ENCODE measurements around the gene MRPS7. TPM values are rescaled to one million over a fixed set of nuclear protein-coding genes. Genes with fewer than 3 reads are reported as not detected.
A peak's percentile ranks its signal among the peaks of the same experiment; 100 is the strongest.
"Not testable (repeated sequence)": the region's sequence is repeated elsewhere in the genome, so short reads cannot be mapped to it uniquely, and the experiment has no call there.

Gene MRPS7
- total and polyA plus RNA-seq, 2 donors (not counting 1 experiment from before 2014, with no cell fraction given): 25.1 to 42.6 TPM

GRCh38 chr17:75289832-75290337 lies 28.2 kb downstream of the MRPS7 start:
- ATAC-seq (ENCODE audit: low read depth): peak; percentile 26
- DNase-seq: peak; percentile 88
- H3K4me3 Mint-ChIP-seq: peak overlapping the region; percentile 98
- Histone ChIP-seq H2AFZ (ENCODE audit: insufficient read depth, low read depth, low read length, poor library complexity, severe bottlenecking) (peak overlapping the region; percentile 95), H3K4me1 (ENCODE audit: control insufficient read depth in 2 of 2, insufficient read depth in 2 of 2, low read length in 2 of 2) (peaks cover 29 to 50% of the 10 kb centered on the region in 2 donors), H3K4me3 (ENCODE audit: control extremely low read depth in 1 of 5, extremely low read depth in 1 of 5, insufficient read depth in 1 of 5, low read depth in 2 of 5, low read length in 4 of 5) (peak overlapping the region; percentile 77 to 88 (median 85)), H3K9ac (ENCODE audit: low read length) (peak overlapping the region; percentile 93), H3K27me3 (replicated peaks in 1 of 4; ENCODE audit: control extremely low read depth in 1 of 4, control insufficient read depth in 3 of 4, insufficient read depth in 4 of 4, low read length in 3 of 4) (no peaks in the 10 kb centered on the region), H4K20me1 (ENCODE audit: control insufficient read depth, insufficient read depth, low read length, poor library complexity, severe bottlenecking) (no peaks in the 10 kb centered on the region), H3K9me3 (ENCODE audit: control extremely low read depth in 1 of 3, control insufficient read depth in 2 of 3, insufficient read depth in 1 of 3, low read length in 2 of 3) (no peaks in the 10 kb centered on the region), H3K4me2 (replicated peaks; ENCODE audit: low read depth, low read length, poor library complexity, severe bottlenecking) (peak overlapping the region; percentile 100), H3K79me2 (ENCODE audit: control insufficient read depth, insufficient read depth, low read length) (peaks cover 38% of the 10 kb centered on the region), H3K27ac (ENCODE audit: low read length in 2 of 2) (peak overlapping the region; percentile 90 to 98), H3K36me3 (replicated peaks in 1 of 2; ENCODE audit: control extremely low read depth in 1 of 2, control insufficient read depth in 1 of 2, extremely low read depth in 1 of 2, insufficient read depth in 2 of 2, low read length in 1 of 2) (peaks cover 1 to 21% of the 10 kb centered on the region in 2 experiments)
- peak overlapping the region; percentile 100 for H3K27ac Mint-ChIP-seq
- intact Hi-C loops (cut with micrococcal nuclease): loop anchor here (1.0 to 10.0 kb wide), 12 partner anchors 7 to 375 kb away; partner anchors contain the start of genes GGA3, GRB2, LLGL2 and MIF4GD
- TF ChIP-seq EZH2 (IDR thresholded peaks at IDR 0.05; ENCODE audit: borderline replicate concordance, insufficient read depth, low read depth, low read length, poor library complexity, severe bottlenecking): no peak
- TF ChIP-seq, protein P1, sequence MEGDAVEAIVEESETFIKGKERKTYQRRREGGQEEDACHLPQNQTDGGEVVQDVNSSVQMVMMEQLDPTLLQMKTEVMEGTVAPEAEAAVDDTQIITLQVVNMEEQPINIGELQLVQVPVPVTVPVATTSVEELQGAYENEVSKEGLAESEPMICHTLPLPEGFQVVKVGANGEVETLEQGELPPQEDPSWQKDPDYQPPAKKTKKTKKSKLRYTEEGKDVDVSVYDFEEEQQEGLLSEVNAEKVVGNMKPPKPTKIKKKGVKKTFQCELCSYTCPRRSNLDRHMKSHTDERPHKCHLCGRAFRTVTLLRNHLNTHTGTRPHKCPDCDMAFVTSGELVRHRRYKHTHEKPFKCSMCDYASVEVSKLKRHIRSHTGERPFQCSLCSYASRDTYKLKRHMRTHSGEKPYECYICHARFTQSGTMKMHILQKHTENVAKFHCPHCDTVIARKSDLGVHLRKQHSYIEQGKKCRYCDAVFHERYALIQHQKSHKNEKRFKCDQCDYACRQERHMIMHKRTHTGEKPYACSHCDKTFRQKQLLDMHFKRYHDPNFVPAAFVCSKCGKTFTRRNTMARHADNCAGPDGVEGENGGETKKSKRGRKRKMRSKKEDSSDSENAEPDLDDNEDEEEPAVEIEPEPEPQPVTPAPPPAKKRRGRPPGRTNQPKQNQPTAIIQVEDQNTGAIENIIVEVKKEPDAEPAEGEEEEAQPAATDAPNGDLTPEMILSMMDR (IDR thresholded peaks at IDR 0.05): peak; percentile 78
- 17% methylated on average over 7 of the region's 26 CpGs for WGBS (ENCODE audit: insufficient coverage)
- H3K4me1 Mint-ChIP-seq: peaks cover 42% of the 10 kb centered on the region
- H3K27me3 Mint-ChIP-seq: no peaks in the 10 kb centered on the region
- ChIA-PET CTCF (interaction anchor here (0.8 to 5.2 kb wide), 45 partner anchors 8 to 332 kb away, joined by 3 to 79 read pairs (median 5); partner anchors contain the start of genes GGA3, GRB2, MIF4GD and MRPS7), POLR2A (interaction anchor here (0.6 to 2.8 kb wide), 23 partner anchors 8 to 226 kb away, joined by 3 to 25 read pairs (median 6); partner anchors contain the start of genes GGA3, GRB2, MIF4GD and MRPS7)
- no peaks in the 10 kb centered on the region for H3K9me3 Mint-ChIP-seq (ENCODE audit: insufficient read depth)

GRCh38 chr17:75292810-75293448 lies 31.2 kb downstream of the MRPS7 start:
- ChIA-PET CTCF (interaction anchor here (0.6 to 5.2 kb wide), 10 partner anchors 19 to 397 kb away, joined by 3 to 79 read pairs (median 4); no protein-coding TSS in a partner anchor), POLR2A (interaction anchor here (0.6 to 0.9 kb wide), 4 partner anchors 30 to 144 kb away, joined by 4 to 13 read pairs (median 8); partner anchors contain the start of gene GRB2)
- not testable (repeated sequence) for DNase-seq; H3K4me3 ChIP-seq (ENCODE audit: control extremely low read depth in 1 of 5, extremely low read depth in 1 of 5, insufficient read depth in 1 of 5, low read depth in 2 of 5, low read length in 4 of 5); H3K4me2 ChIP-seq (replicated peaks; ENCODE audit: low read depth, low read length, poor library complexity, severe bottlenecking); H3K27me3 ChIP-seq (replicated peaks in 1 of 4; ENCODE audit: control extremely low read depth in 1 of 4, control insufficient read depth in 3 of 4, insufficient read depth in 4 of 4, low read length in 3 of 4); H2AFZ ChIP-seq (ENCODE audit: insufficient read depth, low read depth, low read length, poor library complexity, severe bottlenecking); H3K4me3 Mint-ChIP-seq; H3K9me3 ChIP-seq (ENCODE audit: control extremely low read depth in 1 of 3, control insufficient read depth in 2 of 3, insufficient read depth in 1 of 3, low read length in 2 of 3); H3K27me3 Mint-ChIP-seq; ATAC-seq (ENCODE audit: low read depth); H3K36me3 ChIP-seq (replicated peaks in 1 of 2; ENCODE audit: control extremely low read depth in 1 of 2, control insufficient read depth in 1 of 2, extremely low read depth in 1 of 2, insufficient read depth in 2 of 2, low read length in 1 of 2); H4K20me1 ChIP-seq (ENCODE audit: control insufficient read depth, insufficient read depth, low read length, poor library complexity, severe bottlenecking); H3K79me2 ChIP-seq (ENCODE audit: control insufficient read depth, insufficient read depth, low read length); H3K9ac ChIP-seq (ENCODE audit: low read length); H3K9me3 Mint-ChIP-seq (ENCODE audit: insufficient read depth)
- intact Hi-C loops (cut with micrococcal nuclease): loop anchor here (10.0 kb wide), 1 partner anchor 372 kb away; the partner anchor contains the start of genes RECQL5 and SAP30BP
- Histone ChIP-seq H3K4me1 (ENCODE audit: control insufficient read depth in 2 of 2, insufficient read depth in 2 of 2, low read length in 2 of 2) (peaks cover 53 to 71% of the 10 kb centered on the region in 2 donors), H3K27ac (ENCODE audit: low read length in 2 of 2) (peak overlapping the region in 1 of 2 donors; percentile 98)
- WGBS (ENCODE audit: insufficient coverage): 73% methylated on average over 9 of the region's 16 CpGs
- peak overlapping the region; percentile 95 for H3K27ac Mint-ChIP-seq
- H3K4me1 Mint-ChIP-seq: peaks cover 52% of the 10 kb centered on the region
